ENCODE measurements around the gene CYB5D1.

DNA sequence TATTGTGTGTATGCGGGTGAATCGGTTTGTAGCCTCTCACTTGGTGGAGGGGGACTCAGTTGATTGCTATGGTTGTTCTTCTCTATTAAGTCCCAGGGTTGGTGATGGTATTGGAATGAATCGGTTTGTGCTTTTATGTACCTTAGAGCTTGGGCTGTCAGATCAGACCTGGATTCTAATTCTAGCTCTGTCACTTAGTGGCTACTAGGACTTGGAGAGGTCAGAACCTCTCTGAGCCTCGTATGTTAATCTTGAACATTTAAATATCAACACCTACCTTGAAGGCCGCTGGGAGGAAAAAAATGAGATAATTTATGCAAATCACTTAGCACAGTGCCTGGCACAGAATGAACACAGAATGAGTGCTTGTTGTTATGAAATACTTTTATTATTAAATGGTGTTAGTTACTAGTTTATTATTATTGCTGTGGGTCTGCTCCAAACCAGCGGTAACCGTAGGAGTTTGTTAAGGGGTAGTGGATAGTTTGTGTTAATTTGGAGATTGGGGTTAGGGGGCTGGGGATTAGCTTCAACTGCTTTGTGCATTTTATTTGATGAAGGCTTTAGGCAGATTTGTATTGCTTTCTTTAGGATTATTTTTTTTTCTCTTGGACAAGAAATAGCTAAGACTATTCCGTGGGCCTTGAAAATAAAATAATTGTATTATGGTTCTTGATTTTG lies 20.3 kb upstream of the CYB5D1 start:
- TF ChIP-seq POLR2AphosphoS5 (IDR thresholded peaks at IDR 0.05; ENCODE audit: insufficient read depth in 1 of 2, low read depth in 1 of 2) (no peak), POLR2A (IDR thresholded peaks at IDR 0.05) (no peak)
- TF ChIP-seq, protein P1, sequence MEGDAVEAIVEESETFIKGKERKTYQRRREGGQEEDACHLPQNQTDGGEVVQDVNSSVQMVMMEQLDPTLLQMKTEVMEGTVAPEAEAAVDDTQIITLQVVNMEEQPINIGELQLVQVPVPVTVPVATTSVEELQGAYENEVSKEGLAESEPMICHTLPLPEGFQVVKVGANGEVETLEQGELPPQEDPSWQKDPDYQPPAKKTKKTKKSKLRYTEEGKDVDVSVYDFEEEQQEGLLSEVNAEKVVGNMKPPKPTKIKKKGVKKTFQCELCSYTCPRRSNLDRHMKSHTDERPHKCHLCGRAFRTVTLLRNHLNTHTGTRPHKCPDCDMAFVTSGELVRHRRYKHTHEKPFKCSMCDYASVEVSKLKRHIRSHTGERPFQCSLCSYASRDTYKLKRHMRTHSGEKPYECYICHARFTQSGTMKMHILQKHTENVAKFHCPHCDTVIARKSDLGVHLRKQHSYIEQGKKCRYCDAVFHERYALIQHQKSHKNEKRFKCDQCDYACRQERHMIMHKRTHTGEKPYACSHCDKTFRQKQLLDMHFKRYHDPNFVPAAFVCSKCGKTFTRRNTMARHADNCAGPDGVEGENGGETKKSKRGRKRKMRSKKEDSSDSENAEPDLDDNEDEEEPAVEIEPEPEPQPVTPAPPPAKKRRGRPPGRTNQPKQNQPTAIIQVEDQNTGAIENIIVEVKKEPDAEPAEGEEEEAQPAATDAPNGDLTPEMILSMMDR (IDR thresholded peaks at IDR 0.05), result no peak

All from vagina (tissue), 2 donors.